ENCODE measurements around the gene OR51B2.

GRCh38 chr11:5304046-5304445 lies 20.1 kb downstream of the OR51B2 start:
- TF ChIP-seq ZBTB20 (CRISPR knock-in tag; IDR thresholded peaks at IDR 0.05; ENCODE audit: borderline replicate concordance, low read depth) (no peak), E2F5 (CRISPR knock-in tag; conservative IDR thresholded peaks at IDR 0.05) (no peak), POLR2AphosphoS2 (IDR thresholded peaks at IDR 0.05; ENCODE audit: low read depth, low read length) (no peak), JUND (CRISPR knock-in tag; IDR thresholded peaks at IDR 0.05) (no peak), CTCF (CRISPR knock-in tag; IDR thresholded peaks at IDR 0.05) (no peak), MTERF4 (CRISPR knock-in tag; IDR thresholded peaks at IDR 0.05) (no peak), FOXJ3 (CRISPR knock-in tag; IDR thresholded peaks at IDR 0.05; ENCODE audit: borderline replicate concordance) (no peak), ZNF274 (CRISPR knock-in tag; IDR thresholded peaks at IDR 0.05) (no peak)
- TF ChIP-seq, protein P1, sequence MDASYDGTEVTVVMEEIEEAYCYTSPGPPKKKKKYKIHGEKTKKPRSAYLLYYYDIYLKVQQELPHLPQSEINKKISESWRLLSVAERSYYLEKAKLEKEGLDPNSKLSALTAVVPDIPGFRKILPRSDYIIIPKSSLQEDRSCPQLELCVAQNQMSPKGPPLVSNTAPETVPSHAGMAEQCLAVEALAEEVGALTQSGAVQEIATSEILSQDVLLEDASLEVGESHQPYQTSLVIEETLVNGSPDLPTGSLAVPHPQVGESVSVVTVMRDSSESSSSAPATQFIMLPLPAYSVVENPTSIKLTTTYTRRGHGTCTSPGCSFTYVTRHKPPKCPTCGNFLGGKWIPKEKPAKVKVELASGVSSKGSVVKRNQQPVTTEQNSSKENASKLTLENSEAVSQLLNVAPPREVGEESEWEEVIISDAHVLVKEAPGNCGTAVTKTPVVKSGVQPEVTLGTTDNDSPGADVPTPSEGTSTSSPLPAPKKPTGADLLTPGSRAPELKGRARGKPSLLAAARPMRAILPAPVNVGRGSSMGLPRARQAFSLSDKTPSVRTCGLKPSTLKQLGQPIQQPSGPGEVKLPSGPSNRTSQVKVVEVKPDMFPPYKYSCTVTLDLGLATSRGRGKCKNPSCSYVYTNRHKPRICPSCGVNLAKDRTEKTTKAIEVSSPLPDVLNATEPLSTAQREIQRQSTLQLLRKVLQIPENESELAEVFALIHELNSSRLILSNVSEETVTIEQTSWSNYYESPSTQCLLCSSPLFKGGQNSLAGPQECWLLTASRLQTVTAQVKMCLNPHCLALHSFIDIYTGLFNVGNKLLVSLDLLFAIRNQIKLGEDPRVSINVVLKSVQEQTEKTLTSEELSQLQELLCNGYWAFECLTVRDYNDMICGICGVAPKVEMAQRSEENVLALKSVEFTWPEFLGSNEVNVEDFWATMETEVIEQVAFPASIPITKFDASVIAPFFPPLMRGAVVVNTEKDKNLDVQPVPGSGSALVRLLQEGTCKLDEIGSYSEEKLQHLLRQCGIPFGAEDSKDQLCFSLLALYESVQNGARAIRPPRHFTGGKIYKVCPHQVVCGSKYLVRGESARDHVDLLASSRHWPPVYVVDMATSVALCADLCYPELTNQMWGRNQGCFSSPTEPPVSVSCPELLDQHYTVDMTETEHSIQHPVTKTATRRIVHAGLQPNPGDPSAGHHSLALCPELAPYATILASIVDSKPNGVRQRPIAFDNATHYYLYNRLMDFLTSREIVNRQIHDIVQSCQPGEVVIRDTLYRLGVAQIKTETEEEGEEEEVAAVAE (CRISPR knock-in tag; IDR thresholded peaks at IDR 0.05; ENCODE audit: borderline replicate concordance), result no peak

Measured in HepG2 (cell line).